OCI-LY1 (cell line): ENCODE results near the gene OR2AT4.

ENCODE experiments used
- EZH2 ChIP-seq: fragments of 200-600 bp; sonication (generic), shearing (Covaris generic); IDR thresholded peaks from 2 replicates; pipeline ENCODE4 v1.8.0; 2017; ENCODE audit warnings: borderline replicate concordance, mixed run types, mild to moderate bottlenecking, antibody characterized with exemption, low read length, moderate library complexity, mixed read lengths
- TF ChIP-seq, protein P1 (sequence below): fragments of 200-600 bp; sonication (generic), shearing (Covaris generic); IDR thresholded peaks from 2 replicates; pipeline ENCODE4 v1.5.1; 2017; ENCODE audit warnings: mild to moderate bottlenecking, antibody characterized with exemption, low read length, moderate library complexity, mixed read lengths

DNA sequence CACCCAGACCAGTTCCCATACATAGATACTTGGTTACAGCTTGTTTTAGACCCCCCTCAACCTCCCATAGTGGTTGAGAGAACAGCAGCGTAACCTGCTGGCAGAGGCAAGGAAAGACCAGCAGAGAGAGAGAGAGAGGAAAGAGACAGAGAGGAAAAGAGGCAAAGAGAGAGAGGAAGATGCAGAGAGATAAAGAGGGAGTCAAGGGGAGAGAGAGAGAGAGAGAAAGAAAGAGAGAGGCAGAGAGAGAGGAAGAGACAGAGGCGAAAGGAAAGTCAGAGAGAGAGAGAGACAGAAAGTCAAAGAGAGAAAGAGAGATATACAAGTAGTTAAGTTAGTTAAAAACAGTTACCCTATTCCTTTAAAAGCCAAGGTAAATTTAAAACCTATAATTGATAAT, 55.4 kb downstream of the OR2AT4 start:
- TF ChIP-seq, protein P1, sequence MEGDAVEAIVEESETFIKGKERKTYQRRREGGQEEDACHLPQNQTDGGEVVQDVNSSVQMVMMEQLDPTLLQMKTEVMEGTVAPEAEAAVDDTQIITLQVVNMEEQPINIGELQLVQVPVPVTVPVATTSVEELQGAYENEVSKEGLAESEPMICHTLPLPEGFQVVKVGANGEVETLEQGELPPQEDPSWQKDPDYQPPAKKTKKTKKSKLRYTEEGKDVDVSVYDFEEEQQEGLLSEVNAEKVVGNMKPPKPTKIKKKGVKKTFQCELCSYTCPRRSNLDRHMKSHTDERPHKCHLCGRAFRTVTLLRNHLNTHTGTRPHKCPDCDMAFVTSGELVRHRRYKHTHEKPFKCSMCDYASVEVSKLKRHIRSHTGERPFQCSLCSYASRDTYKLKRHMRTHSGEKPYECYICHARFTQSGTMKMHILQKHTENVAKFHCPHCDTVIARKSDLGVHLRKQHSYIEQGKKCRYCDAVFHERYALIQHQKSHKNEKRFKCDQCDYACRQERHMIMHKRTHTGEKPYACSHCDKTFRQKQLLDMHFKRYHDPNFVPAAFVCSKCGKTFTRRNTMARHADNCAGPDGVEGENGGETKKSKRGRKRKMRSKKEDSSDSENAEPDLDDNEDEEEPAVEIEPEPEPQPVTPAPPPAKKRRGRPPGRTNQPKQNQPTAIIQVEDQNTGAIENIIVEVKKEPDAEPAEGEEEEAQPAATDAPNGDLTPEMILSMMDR, result no peak
- no peak for TF ChIP-seq EZH2
